A549 (cell line): ENCODE results near the gene NR1H4. TPM values are rescaled to one million over a fixed set of nuclear protein-coding genes. Genes with fewer than 3 reads are reported as not detected.

Experiments used
- ATAC-seq, 2 experiments: fragments of 200-7000 bp in 1 of 2; fragments of >200 bp in 1 of 2; cut with Nextera tagmentation in 1 of 2; cut with Tn5 transposase in 1 of 2; 3 replicates each; pipeline versions ENCODE4 v1.8.0 to v1.9.1; 2018 to 2020; ENCODE audit warnings: mild to moderate bottlenecking in 1 of 2, moderate library complexity in 1 of 2
- CTCF ChIA-PET: fragments of 300-600 bp; sonication (Branson Sonifier 250); formaldehyde crosslinking; extraction: SDS; loops from one replicate; lab custom pipeline; 2021; ENCODE audit warnings: antibody characterized with exemption, inconsistent platforms; lab: Yijun Ruan, JAX
- POLR2A ChIA-PET: fragments of 350-600 bp; formaldehyde crosslinking; extraction: SDS; loops from one replicate; lab custom pipeline; 2021; ENCODE audit warnings: antibody characterized with exemption, inconsistent platforms; lab: Yijun Ruan, JAX
- DNase-seq, 2 experiments: peaks; one replicate each; pipeline versions ENCODE4 v3.0.0 to v3.0.0-alpha.2; 2011 to 2016; ENCODE audit warnings: low read depth in 1 of 2, low spot score in 1 of 2
- FAIRE-seq: peaks from 2 replicates; lab custom pipeline; 2011; peaks lifted over from hg19 to GRCh38; lab: Jason Lieb, UNC
- H3K27ac ChIP-seq, 2 experiments: fragments of >200 bp; sonication (Bioruptor Twin); formaldehyde crosslinking; 3 replicates each; pipeline ENCODE4 v1.5.1; 2016 to 2017
- H3K4me1 ChIP-seq: fragments of >200 bp; sonication (Bioruptor Twin); formaldehyde crosslinking; 3 replicates; pipeline ENCODE4 v1.6.1; 2016
- H3K4me2 ChIP-seq: fragments of >200 bp; sonication (Bioruptor Twin); formaldehyde crosslinking; 3 replicates; pipeline ENCODE4 v1.6.1; 2016
- H3K4me3 ChIP-seq: fragments of >200 bp; sonication (Bioruptor Twin); formaldehyde crosslinking; 3 replicates; pipeline ENCODE4 v1.5.1; 2016
- H3K9me3 ChIP-seq: fragments of >200 bp; sonication (Bioruptor Twin); formaldehyde crosslinking; 3 replicates; pipeline ENCODE4 v1.6.1; 2016
- BHLHE40 ChIP-seq: IDR thresholded peaks from 2 replicates; pipeline ENCODE4 v1.6.1; 2012; ENCODE audit warnings: low read depth, low read length, inconsistent platforms
- CBX8 ChIP-seq: fragments of 200-600 bp; sonication (generic); IDR thresholded peaks from 2 replicates; pipeline ENCODE4 v1.6.1; 2016
- CEBPB ChIP-seq, 2 experiments: fragments of >200 bp in 1 of 2; sonication (Bioruptor Twin) in 1 of 2; formaldehyde crosslinking in 1 of 2; IDR thresholded peaks; 2 replicates each; pipeline ENCODE4 v1.6.1; 2012 to 2016
- EHMT2 ChIP-seq: fragments of 200-600 bp; sonication (generic); IDR thresholded peaks from 2 replicates; pipeline ENCODE4 v1.6.1; 2016; ENCODE audit warnings: antibody characterized with exemption, low read depth, mild to moderate bottlenecking, moderate library complexity
- ESRRA ChIP-seq: fragments of 150-350 bp; IDR thresholded peaks from 2 replicates; pipeline ENCODE4 v1.6.1; 2014; ENCODE audit warnings: mild to moderate bottlenecking, low read length, borderline replicate concordance
- GATA3 ChIP-seq: IDR thresholded peaks from 2 replicates; pipeline ENCODE4 v1.6.1; 2012; ENCODE audit warnings: borderline replicate concordance
- HOXA7 ChIP-seq: fragments of 250-450 bp; sonication (Bioruptor Pico); IDR thresholded peaks from 2 replicates; pipeline ENCODE4 v1.5.0; 2020; ENCODE audit warnings: mild to moderate bottlenecking, moderate library complexity
- HOXB13 ChIP-seq: fragments of 250-450 bp; sonication (Bioruptor Pico); IDR thresholded peaks from 2 replicates; pipeline ENCODE4 v1.5.0; 2020; ENCODE audit warnings: low read depth, mild to moderate bottlenecking, moderate library complexity
- JUNB ChIP-seq: fragments of >200 bp; sonication (Bioruptor Twin); formaldehyde crosslinking; IDR thresholded peaks from 2 replicates; pipeline ENCODE4 v1.6.1; 2016
- NFE2L2 ChIP-seq: fragments of 150-350 bp; conservative IDR thresholded peaks from 2 replicates; pipeline ENCODE4 v1.6.1; 2014; ENCODE audit warnings: low read length
- PHF8 ChIP-seq: fragments of 200-600 bp; sonication (generic); IDR thresholded peaks from 2 replicates; pipeline ENCODE4 v1.6.1; 2016; ENCODE audit warnings: low read depth, mild to moderate bottlenecking, antibody characterized with exemption, moderate library complexity, borderline replicate concordance
- POLR2A ChIP-seq: IDR thresholded peaks from 2 replicates; pipeline ENCODE4 v1.6.1; 2012; ENCODE audit warnings: mild to moderate bottlenecking, low read length
- RAD21 ChIP-seq, 2 experiments: fragments of >200 bp in 1 of 2; sonication (Bioruptor Twin) in 1 of 2; formaldehyde crosslinking in 1 of 2; IDR thresholded peaks in 1 of 2; conservative IDR thresholded peaks in 1 of 2; 2 replicates in 1 of 2; 3 replicates in 1 of 2; pipeline ENCODE4 v1.6.1; 2012 to 2018; ENCODE audit warnings: inconsistent platforms in 1 of 2
- RARB ChIP-seq: fragments of 250-450 bp; sonication (Bioruptor Pico); IDR thresholded peaks from 2 replicates; pipeline ENCODE4 v1.8.0; 2021; ENCODE audit warnings: mild to moderate bottlenecking, moderate library complexity
- RNF2 ChIP-seq: fragments of 200-600 bp; sonication (generic); IDR thresholded peaks from 2 replicates; pipeline ENCODE4 v1.6.1; 2016; ENCODE audit warnings: low read depth, mild to moderate bottlenecking, antibody characterized with exemption, moderate library complexity, borderline replicate concordance
- TFCP2L1 ChIP-seq: fragments of 250-450 bp; sonication (Bioruptor Pico); IDR thresholded peaks from 2 replicates; pipeline ENCODE4 v1.5.0; 2021; ENCODE audit warnings: mild to moderate bottlenecking
- TP53 ChIP-seq: fragments of 250-450 bp; sonication (Bioruptor Pico); IDR thresholded peaks from 2 replicates; pipeline ENCODE4 v1.5.0; 2021; ENCODE audit warnings: mild to moderate bottlenecking, moderate library complexity
- ZC3H11A ChIP-seq: fragments of 450-650 bp; IDR thresholded peaks from 2 replicates; pipeline ENCODE4 v1.6.1; 2014; ENCODE audit warnings: antibody characterized with exemption, mild to moderate bottlenecking
- WGBS: methylation state at CpG from one replicate; pipeline ENCODE4 v1.1.6; 2017; ENCODE audit errors: missing lambda C conversion rate; 5-methylcytosine and 5-hydroxymethylcytosine counted together
- polyA plus RNA-seq, 4 experiments: library from polyadenylated mRNA; depleted of rRNA in 3 of 4; stranded (reverse); fragments of >200 nt; fragmentation: RNase III in 1 of 4; extraction: RNeasy Plus Mini Kit Qiagen cat#74134 plus additional on column Dnase treatment in 1 of 4; gene quantifications; 2 replicates in 3 of 4; 3 replicates in 1 of 4; pipeline ENCODE4 v1.2.3, GENCODE V29; 2011 to 2017
- TF ChIP-seq, protein P1 (sequence below): fragments of 450-650 bp; IDR thresholded peaks from 2 replicates; pipeline ENCODE4 v1.6.1; 2014; ENCODE audit warnings: antibody characterized with exemption
- TF ChIP-seq, protein P2 (sequence below): fragments of 250-450 bp; sonication (Bioruptor Pico); IDR thresholded peaks from 2 replicates; pipeline ENCODE4 v1.5.0; 2021; ENCODE audit warnings: mild to moderate bottlenecking, moderate library complexity, borderline replicate concordance
- TF ChIP-seq, protein P3 (sequence below): fragments of 200-600 bp; sonication (generic); IDR thresholded peaks from 2 replicates; pipeline ENCODE4 v1.6.1; 2016; ENCODE audit warnings: antibody characterized with exemption, mild to moderate bottlenecking, moderate library complexity
- TF ChIP-seq, protein P4 (sequence below): fragments of >200 bp; sonication (Bioruptor Twin); formaldehyde crosslinking; IDR thresholded peaks from 2 replicates; pipeline ENCODE4 v1.6.1; 2016

Gene NR1H4
- polyA plus RNA-seq, 2 of the 4 experiments (the other 2 are of a cell fraction): 0.40 to 1.4 TPM

- H3K9me3 ChIP-seq: no peaks in the 10 kb centered on the region
- DNase-seq (no peak), ATAC-seq (no peak), FAIRE-seq (peak; percentile 13)
- CTCF ChIA-PET: interaction anchor here (0.8 to 1.6 kb wide), 2 partner anchors 25 to 182 kb away, joined by 3 to 4 read pairs; no protein-coding TSS in a partner anchor
- no peak for TF ChIP-seq CBX8
- peaks cover 22% of the 10 kb centered on the region for H3K4me1 ChIP-seq
- 82% methylated on average over 2 of the region's 2 CpGs for WGBS
- H3K4me3 ChIP-seq: no peak overlapping the region
- POLR2A ChIA-PET: no interaction called here
- peak overlapping the region; percentile 61 to 86 for H3K27ac ChIP-seq
- H3K4me2 ChIP-seq: peak overlapping the region; percentile 63
Observed at GRCh38 chr12:100529756-100530350, 56.2 kb downstream of the NR1H4 start.

- ATAC-seq (no peak), DNase-seq (no peak), FAIRE-seq (no peak)
- Histone ChIP-seq H3K27ac (no peak overlapping the region), H3K9me3 (no peaks in the 10 kb centered on the region), H3K4me1 (peaks cover 15% of the 10 kb centered on the region), H3K4me2 (no peak overlapping the region), H3K4me3 (no peak overlapping the region)
- POLR2A ChIA-PET: no interaction called here
- TF ChIP-seq, protein P1, sequence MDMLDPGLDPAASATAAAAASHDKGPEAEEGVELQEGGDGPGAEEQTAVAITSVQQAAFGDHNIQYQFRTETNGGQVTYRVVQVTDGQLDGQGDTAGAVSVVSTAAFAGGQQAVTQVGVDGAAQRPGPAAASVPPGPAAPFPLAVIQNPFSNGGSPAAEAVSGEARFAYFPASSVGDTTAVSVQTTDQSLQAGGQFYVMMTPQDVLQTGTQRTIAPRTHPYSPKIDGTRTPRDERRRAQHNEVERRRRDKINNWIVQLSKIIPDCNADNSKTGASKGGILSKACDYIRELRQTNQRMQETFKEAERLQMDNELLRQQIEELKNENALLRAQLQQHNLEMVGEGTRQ: no peak
- TF ChIP-seq ZC3H11A (no peak), RNF2 (no peak), HOXA7 (CRISPR knock-in tag) (no peak)
- TF ChIP-seq, protein P2, sequence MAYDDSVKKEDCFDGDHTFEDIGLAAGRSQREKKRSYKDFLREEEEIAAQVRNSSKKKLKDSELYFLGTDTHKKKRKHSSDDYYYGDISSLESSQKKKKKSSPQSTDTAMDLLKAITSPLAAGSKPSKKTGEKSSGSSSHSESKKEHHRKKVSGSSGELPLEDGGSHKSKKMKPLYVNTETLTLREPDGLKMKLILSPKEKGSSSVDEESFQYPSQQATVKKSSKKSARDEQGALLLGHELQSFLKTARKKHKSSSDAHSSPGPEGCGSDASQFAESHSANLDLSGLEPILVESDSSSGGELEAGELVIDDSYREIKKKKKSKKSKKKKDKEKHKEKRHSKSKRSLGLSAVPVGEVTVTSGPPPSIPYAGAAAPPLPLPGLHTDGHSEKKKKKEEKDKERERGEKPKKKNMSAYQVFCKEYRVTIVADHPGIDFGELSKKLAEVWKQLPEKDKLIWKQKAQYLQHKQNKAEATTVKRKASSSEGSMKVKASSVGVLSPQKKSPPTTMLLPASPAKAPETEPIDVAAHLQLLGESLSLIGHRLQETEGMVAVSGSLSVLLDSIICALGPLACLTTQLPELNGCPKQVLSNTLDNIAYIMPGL: no peak
- CTCF ChIA-PET: no interaction called here
- 84% methylated on average over 3 of the region's 3 CpGs for WGBS
Observed at GRCh38 chr12:100533376-100533775, 59.7 kb downstream of the NR1H4 start.

- Histone ChIP-seq H3K4me1 (peaks cover 4% of the 10 kb centered on the region), H3K9me3 (no peaks in the 10 kb centered on the region), H3K4me3 (no peak overlapping the region), H3K4me2 (no peak overlapping the region), H3K27ac (no peak overlapping the region)
- peak; percentile 36 for FAIRE-seq
- CTCF ChIA-PET: no interaction called here
- no peak for ATAC-seq
- TF ChIP-seq JUNB (no peak), GATA3 (no peak), TFCP2L1 (CRISPR knock-in tag) (no peak), RAD21 (conservative IDR thresholded peaks at IDR 0.05 in 1 of 2, IDR thresholded peaks at IDR 0.05 in 1 of 2) (no peak), PHF8 (no peak)
- POLR2A ChIA-PET: no interaction called here
- DNase-seq: no peak
- 43% methylated on average over 6 of the region's 6 CpGs for WGBS
Observed at GRCh38 chr12:100534625-100535227, 61.1 kb downstream of the NR1H4 start.

GRCh38 chr12:100539202-100539601 lies 65.5 kb downstream of the NR1H4 start:
- TF ChIP-seq RARB (no peak), NFE2L2 (no peak), BHLHE40 (no peak), GATA3 (no peak), ESRRA (no peak), EHMT2 (peak; percentile 71), POLR2A (no peak), ZC3H11A (no peak), HOXB13 (CRISPR knock-in tag) (no peak), CEBPB (IDR thresholded peaks at IDR 0.05) (no peak), TP53 (CRISPR knock-in tag) (no peak)
- TF ChIP-seq, protein P3, sequence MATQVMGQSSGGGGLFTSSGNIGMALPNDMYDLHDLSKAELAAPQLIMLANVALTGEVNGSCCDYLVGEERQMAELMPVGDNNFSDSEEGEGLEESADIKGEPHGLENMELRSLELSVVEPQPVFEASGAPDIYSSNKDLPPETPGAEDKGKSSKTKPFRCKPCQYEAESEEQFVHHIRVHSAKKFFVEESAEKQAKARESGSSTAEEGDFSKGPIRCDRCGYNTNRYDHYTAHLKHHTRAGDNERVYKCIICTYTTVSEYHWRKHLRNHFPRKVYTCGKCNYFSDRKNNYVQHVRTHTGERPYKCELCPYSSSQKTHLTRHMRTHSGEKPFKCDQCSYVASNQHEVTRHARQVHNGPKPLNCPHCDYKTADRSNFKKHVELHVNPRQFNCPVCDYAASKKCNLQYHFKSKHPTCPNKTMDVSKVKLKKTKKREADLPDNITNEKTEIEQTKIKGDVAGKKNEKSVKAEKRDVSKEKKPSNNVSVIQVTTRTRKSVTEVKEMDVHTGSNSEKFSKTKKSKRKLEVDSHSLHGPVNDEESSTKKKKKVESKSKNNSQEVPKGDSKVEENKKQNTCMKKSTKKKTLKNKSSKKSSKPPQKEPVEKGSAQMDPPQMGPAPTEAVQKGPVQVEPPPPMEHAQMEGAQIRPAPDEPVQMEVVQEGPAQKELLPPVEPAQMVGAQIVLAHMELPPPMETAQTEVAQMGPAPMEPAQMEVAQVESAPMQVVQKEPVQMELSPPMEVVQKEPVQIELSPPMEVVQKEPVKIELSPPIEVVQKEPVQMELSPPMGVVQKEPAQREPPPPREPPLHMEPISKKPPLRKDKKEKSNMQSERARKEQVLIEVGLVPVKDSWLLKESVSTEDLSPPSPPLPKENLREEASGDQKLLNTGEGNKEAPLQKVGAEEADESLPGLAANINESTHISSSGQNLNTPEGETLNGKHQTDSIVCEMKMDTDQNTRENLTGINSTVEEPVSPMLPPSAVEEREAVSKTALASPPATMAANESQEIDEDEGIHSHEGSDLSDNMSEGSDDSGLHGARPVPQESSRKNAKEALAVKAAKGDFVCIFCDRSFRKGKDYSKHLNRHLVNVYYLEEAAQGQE: peak; percentile 95
- TF ChIP-seq, protein P4, sequence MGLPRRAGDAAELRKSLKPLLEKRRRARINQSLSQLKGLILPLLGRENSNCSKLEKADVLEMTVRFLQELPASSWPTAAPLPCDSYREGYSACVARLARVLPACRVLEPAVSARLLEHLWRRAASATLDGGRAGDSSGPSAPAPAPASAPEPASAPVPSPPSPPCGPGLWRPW: no peak
- TF ChIP-seq, protein P1: no peak
- TF ChIP-seq, all 56 proteins: peak for 2
- Histone ChIP-seq H3K4me1 (peaks cover under 1% of the 10 kb centered on the region; the same call in 1 of the 3 replicates), H3K9me3 (no peaks in the 10 kb centered on the region), H3K4me2 (no peak overlapping the region), H3K27ac (no peak overlapping the region), H3K4me3 (no peak overlapping the region)
- DNase-seq (peak in 1 of 2 experiments; percentile 27), ATAC-seq (peak; percentile 54 to 64; a peak in 3 of 6 replicates), FAIRE-seq (no peak)
- ChIA-PET CTCF (interaction anchor here (1.2 kb wide), 1 partner anchor 15 kb away, joined by 3 read pairs; no protein-coding TSS in a partner anchor), POLR2A (no interaction called here)
- 53% methylated on average over 2 of the region's 2 CpGs for WGBS
